Measurements from ENCODE around the gene GMNN. TPM values are rescaled to one million over a fixed set of nuclear protein-coding genes. Genes with fewer than 3 reads are reported as not detected.

Gene GMNN
- total and polyA plus RNA-seq, 2 donors (not counting 1 experiment from before 2014, with no cell fraction given), result 3.8 to 7.3 TPM

DNA sequence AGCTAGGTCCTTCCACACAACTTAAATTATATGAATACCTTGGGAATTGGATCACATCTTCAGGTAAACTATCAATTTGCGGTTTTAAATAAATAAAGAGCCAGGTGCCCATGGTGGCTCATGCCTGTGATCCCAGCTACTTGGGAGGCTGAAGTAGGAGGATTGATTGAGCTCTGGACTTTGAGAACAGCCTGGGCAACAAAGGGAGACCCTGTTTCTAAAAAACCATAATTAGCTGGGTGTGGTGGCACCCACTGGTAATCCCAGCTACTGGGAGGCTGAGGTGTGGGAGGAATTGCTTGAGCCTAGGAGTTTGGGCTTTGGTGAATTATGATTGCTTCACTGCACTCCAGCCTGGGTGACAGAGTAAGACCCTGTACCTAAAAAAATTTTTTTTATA lies 3.4 kb downstream of the GMNN start:
- DNase-seq (no peak), ATAC-seq (ENCODE audit: low read depth) (no peak)
- Histone ChIP-seq H3K27me3 (replicated peaks in 1 of 4; ENCODE audit: control extremely low read depth in 1 of 4, control insufficient read depth in 3 of 4, insufficient read depth in 4 of 4, low read length in 3 of 4) (no peaks in the 10 kb centered on the region), H3K4me2 (replicated peaks; ENCODE audit: low read depth, low read length, poor library complexity, severe bottlenecking) (no peak overlapping the region), H3K9ac (ENCODE audit: low read length) (no peak overlapping the region), H3K36me3 (replicated peaks in 1 of 2; ENCODE audit: control extremely low read depth in 1 of 2, control insufficient read depth in 1 of 2, extremely low read depth in 1 of 2, insufficient read depth in 2 of 2, low read length in 1 of 2) (peaks cover 0 to 13% of the 10 kb centered on the region in 2 experiments), H3K27ac (ENCODE audit: low read length in 2 of 2) (no peak overlapping the region), H3K4me3 (ENCODE audit: control extremely low read depth in 1 of 5, extremely low read depth in 1 of 5, insufficient read depth in 1 of 5, low read depth in 2 of 5, low read length in 4 of 5) (no peak overlapping the region), H3K4me1 (ENCODE audit: control insufficient read depth in 2 of 2, insufficient read depth in 2 of 2, low read length in 2 of 2) (peaks cover 14 to 21% of the 10 kb centered on the region in 2 donors), H3K79me2 (ENCODE audit: control insufficient read depth, insufficient read depth, low read length) (peaks cover 43% of the 10 kb centered on the region), H3K9me3 (ENCODE audit: control extremely low read depth in 1 of 3, control insufficient read depth in 2 of 3, insufficient read depth in 1 of 3, low read length in 2 of 3) (no peaks in the 10 kb centered on the region), H4K20me1 (ENCODE audit: control insufficient read depth, insufficient read depth, low read length, poor library complexity, severe bottlenecking) (no peaks in the 10 kb centered on the region), H2AFZ (ENCODE audit: insufficient read depth, low read depth, low read length, poor library complexity, severe bottlenecking) (no peak overlapping the region)
- Mint-ChIP-seq H3K4me1 (peaks cover 30% of the 10 kb centered on the region), H3K27ac (no peak overlapping the region), H3K27me3 (no peaks in the 10 kb centered on the region), H3K4me3 (no peak overlapping the region), H3K9me3 (ENCODE audit: insufficient read depth) (no peaks in the 10 kb centered on the region)
- POLR2A ChIA-PET, result interaction anchor here (0.6 kb wide), 1 partner anchor 58 kb away, joined by 4 read pairs; no protein-coding TSS in a partner anchor
- no peak for TF ChIP-seq EZH2 (IDR thresholded peaks at IDR 0.05; ENCODE audit: borderline replicate concordance, insufficient read depth, low read depth, low read length, poor library complexity, severe bottlenecking)
- TF ChIP-seq, protein P1, sequence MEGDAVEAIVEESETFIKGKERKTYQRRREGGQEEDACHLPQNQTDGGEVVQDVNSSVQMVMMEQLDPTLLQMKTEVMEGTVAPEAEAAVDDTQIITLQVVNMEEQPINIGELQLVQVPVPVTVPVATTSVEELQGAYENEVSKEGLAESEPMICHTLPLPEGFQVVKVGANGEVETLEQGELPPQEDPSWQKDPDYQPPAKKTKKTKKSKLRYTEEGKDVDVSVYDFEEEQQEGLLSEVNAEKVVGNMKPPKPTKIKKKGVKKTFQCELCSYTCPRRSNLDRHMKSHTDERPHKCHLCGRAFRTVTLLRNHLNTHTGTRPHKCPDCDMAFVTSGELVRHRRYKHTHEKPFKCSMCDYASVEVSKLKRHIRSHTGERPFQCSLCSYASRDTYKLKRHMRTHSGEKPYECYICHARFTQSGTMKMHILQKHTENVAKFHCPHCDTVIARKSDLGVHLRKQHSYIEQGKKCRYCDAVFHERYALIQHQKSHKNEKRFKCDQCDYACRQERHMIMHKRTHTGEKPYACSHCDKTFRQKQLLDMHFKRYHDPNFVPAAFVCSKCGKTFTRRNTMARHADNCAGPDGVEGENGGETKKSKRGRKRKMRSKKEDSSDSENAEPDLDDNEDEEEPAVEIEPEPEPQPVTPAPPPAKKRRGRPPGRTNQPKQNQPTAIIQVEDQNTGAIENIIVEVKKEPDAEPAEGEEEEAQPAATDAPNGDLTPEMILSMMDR (IDR thresholded peaks at IDR 0.05), result no peak
- intact Hi-C loops (cut with micrococcal nuclease), result loop anchor here (5.0 kb wide), 1 partner anchor 256 kb away; no protein-coding TSS in a partner anchor
- WGBS (ENCODE audit: insufficient coverage), result no CpG with 5 or more reads among the region's 1 CpG
- CTCF ChIA-PET, result interaction anchor here (0.7 to 1.6 kb wide), 2 partner anchors 293 to 360 kb away, joined by 3 to 4 read pairs; no protein-coding TSS in a partner anchor

DNA sequence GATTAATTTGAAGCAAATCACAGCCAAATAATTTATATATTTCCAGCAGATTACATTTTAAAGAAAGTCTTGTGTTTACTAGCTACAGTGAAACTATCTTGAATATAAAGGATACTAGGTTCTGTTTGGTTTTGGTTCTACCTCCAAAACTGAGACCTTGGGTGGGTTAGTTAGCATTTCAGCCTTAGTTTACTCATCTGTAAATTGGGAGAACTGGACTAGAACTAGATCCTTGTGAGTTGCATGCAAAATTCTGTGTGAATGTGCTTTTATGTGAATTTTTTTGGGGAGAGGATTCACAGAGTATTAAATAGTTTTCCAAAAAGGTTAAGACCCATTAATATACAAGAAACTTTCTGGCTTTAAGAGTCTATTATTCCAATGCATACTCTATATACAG lies 4.1 kb downstream of the GMNN start:
- H3K9me3 Mint-ChIP-seq (ENCODE audit: insufficient read depth), result no peaks in the 10 kb centered on the region
- H3K4me3 Mint-ChIP-seq, result no peak overlapping the region
- Histone ChIP-seq H3K9me3 (ENCODE audit: control extremely low read depth in 1 of 3, control insufficient read depth in 2 of 3, insufficient read depth in 1 of 3, low read length in 2 of 3) (no peaks in the 10 kb centered on the region), H3K79me2 (ENCODE audit: control insufficient read depth, insufficient read depth, low read length) (peaks cover 43% of the 10 kb centered on the region), H3K4me2 (replicated peaks; ENCODE audit: low read depth, low read length, poor library complexity, severe bottlenecking) (no peak overlapping the region), H3K4me1 (ENCODE audit: control insufficient read depth in 2 of 2, insufficient read depth in 2 of 2, low read length in 2 of 2) (peaks cover 14 to 21% of the 10 kb centered on the region in 2 donors), H3K9ac (ENCODE audit: low read length) (no peak overlapping the region), H3K36me3 (replicated peaks in 1 of 2; ENCODE audit: control extremely low read depth in 1 of 2, control insufficient read depth in 1 of 2, extremely low read depth in 1 of 2, insufficient read depth in 2 of 2, low read length in 1 of 2) (peaks cover 1 to 13% of the 10 kb centered on the region in 2 experiments), H2AFZ (ENCODE audit: insufficient read depth, low read depth, low read length, poor library complexity, severe bottlenecking) (no peak overlapping the region), H4K20me1 (ENCODE audit: control insufficient read depth, insufficient read depth, low read length, poor library complexity, severe bottlenecking) (no peaks in the 10 kb centered on the region), H3K27me3 (replicated peaks in 1 of 4; ENCODE audit: control extremely low read depth in 1 of 4, control insufficient read depth in 3 of 4, insufficient read depth in 4 of 4, low read length in 3 of 4) (no peaks in the 10 kb centered on the region), H3K4me3 (ENCODE audit: control extremely low read depth in 1 of 5, extremely low read depth in 1 of 5, insufficient read depth in 1 of 5, low read depth in 2 of 5, low read length in 4 of 5) (no peak overlapping the region), H3K27ac (ENCODE audit: low read length in 2 of 2) (no peak overlapping the region)
- no peak for TF ChIP-seq EZH2 (IDR thresholded peaks at IDR 0.05; ENCODE audit: borderline replicate concordance, insufficient read depth, low read depth, low read length, poor library complexity, severe bottlenecking)
- TF ChIP-seq, protein P1 (IDR thresholded peaks at IDR 0.05), result no peak
- H3K27me3 Mint-ChIP-seq, result no peaks in the 10 kb centered on the region
- ChIA-PET CTCF (interaction anchor here (0.7 to 1.6 kb wide), 2 partner anchors 292 to 361 kb away, joined by 3 to 4 read pairs; no protein-coding TSS in a partner anchor), POLR2A (interaction anchor here (0.5 to 0.6 kb wide), 2 partner anchors 59 to 337 kb away, joined by 4 read pairs; no protein-coding TSS in a partner anchor)
- no peak overlapping the region for H3K27ac Mint-ChIP-seq
- intact Hi-C loops (cut with micrococcal nuclease), result loop anchor here (5.0 kb wide), 1 partner anchor 257 kb away; no protein-coding TSS in a partner anchor
- peaks cover 29% of the 10 kb centered on the region for H3K4me1 Mint-ChIP-seq
- DNase-seq (no peak), ATAC-seq (ENCODE audit: low read depth) (no peak)
